ENCODE data around the gene LMBRD1. TPM values are rescaled to one million over a fixed set of nuclear protein-coding genes. Genes with fewer than 3 reads are reported as not detected.

LMBRD1 gene
- total RNA-seq, 1 donor from 2014 or later = 26.5 TPM

DNA sequence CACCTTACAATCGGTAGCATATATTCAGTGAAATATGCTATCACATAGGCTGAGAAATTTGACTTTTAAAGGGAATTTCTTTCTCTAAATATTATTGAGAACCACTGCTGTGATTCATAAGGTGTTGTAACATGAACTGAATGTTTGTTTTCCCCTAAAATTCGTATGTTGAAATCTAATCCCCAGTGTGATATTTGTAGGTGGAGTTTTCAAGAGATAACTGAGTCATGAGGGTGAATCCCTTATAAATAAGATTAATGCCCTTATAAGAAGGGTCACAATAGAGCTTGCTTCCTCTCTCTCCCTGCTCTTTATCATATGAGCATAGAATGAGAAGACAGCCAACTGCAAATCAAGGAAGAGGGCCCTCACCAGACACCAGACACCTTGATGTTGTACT lies 64.8 kb downstream of the LMBRD1 start:
- no peak overlapping the region for H3K27ac Mint-ChIP-seq (ENCODE audit: unreplicated experiment)
- H3K9me3 Mint-ChIP-seq (ENCODE audit: unreplicated experiment) = no peaks in the 10 kb centered on the region
- H3K27me3 Mint-ChIP-seq (ENCODE audit: unreplicated experiment) = no peaks in the 10 kb centered on the region
- H3K36me3 Mint-ChIP-seq (ENCODE audit: low read depth, unreplicated experiment) = no peaks in the 10 kb centered on the region
- no peak overlapping the region for H3K4me3 Mint-ChIP-seq (ENCODE audit: unreplicated experiment)
- no peak for TF ChIP-seq CTCF (IDR thresholded peaks at IDR 0.05; ENCODE audit: unreplicated experiment)
- H3K4me1 Mint-ChIP-seq (ENCODE audit: unreplicated experiment) = no peaks in the 10 kb centered on the region
- DNase-seq (ENCODE audit: low spot score) = no peak

DNA sequence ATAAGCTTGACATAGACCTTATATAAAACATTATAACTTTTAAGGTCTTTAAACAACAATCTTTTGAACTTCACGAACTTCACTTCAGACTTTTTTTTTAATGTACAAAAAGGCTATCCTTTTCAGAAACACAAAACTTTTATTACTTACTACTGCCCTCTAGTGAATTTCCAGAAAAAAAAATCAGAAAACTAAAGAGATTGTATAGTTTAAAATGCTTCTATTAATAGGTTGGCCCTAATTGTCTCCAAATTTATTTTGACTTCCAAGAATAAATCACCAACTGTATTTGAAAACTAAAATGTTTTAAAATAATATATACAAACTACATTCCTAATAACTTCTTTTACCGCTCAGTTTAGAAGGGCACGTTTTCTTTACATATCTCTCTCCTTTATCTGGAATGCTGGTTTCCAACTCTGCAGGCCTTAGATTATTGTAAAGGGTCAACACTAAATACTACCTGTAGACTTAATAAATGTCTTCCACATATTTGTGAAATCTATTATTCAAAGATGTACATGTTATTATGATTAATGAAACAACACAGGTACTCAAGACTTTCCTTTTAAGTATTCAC lies 66.8 kb downstream of the LMBRD1 start:
- TF ChIP-seq CTCF (IDR thresholded peaks at IDR 0.05; ENCODE audit: unreplicated experiment) = peak; percentile 60
- peaks cover 6% of the 10 kb centered on the region for H3K36me3 Mint-ChIP-seq (ENCODE audit: low read depth, unreplicated experiment)
- no peaks in the 10 kb centered on the region for H3K9me3 Mint-ChIP-seq (ENCODE audit: unreplicated experiment)
- no peak overlapping the region for H3K4me3 Mint-ChIP-seq (ENCODE audit: unreplicated experiment)
- H3K4me1 Mint-ChIP-seq (ENCODE audit: unreplicated experiment) = no peaks in the 10 kb centered on the region
- no peak overlapping the region for H3K27ac Mint-ChIP-seq (ENCODE audit: unreplicated experiment)
- DNase-seq (ENCODE audit: low spot score) = no peak
- no peaks in the 10 kb centered on the region for H3K27me3 Mint-ChIP-seq (ENCODE audit: unreplicated experiment)

DNA sequence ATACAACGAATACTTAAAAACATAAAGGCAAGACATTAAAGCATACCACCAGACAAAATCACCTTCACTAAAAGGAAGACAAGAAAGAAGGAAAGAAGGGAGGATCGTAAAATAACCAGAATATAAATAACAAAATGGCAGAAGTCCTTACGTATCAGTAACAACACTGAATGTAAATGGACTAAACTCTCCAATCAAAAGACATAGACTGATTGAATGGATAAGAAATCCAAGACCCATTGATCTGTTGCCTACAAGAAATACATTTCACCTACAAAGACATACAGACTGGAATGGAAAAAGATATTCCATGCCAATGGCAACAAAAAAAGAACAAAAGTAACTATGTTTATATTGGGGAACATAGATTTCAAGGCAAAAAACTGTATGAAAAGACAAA lies 74.1 kb downstream of the LMBRD1 start:
- H3K27ac Mint-ChIP-seq (ENCODE audit: unreplicated experiment) = no peak overlapping the region
- no peaks in the 10 kb centered on the region for H3K27me3 Mint-ChIP-seq (ENCODE audit: unreplicated experiment)
- no peaks in the 10 kb centered on the region for H3K4me1 Mint-ChIP-seq (ENCODE audit: unreplicated experiment)
- no peaks in the 10 kb centered on the region for H3K9me3 Mint-ChIP-seq (ENCODE audit: unreplicated experiment)
- no peak for DNase-seq (ENCODE audit: low spot score)
- no peak for TF ChIP-seq CTCF (IDR thresholded peaks at IDR 0.05; ENCODE audit: unreplicated experiment)
- no peak overlapping the region for H3K4me3 Mint-ChIP-seq (ENCODE audit: unreplicated experiment)
- peaks cover 8% of the 10 kb centered on the region for H3K36me3 Mint-ChIP-seq (ENCODE audit: low read depth, unreplicated experiment)

GRCh38 chr6:69719602-69720193 lies 77.1 kb downstream of the LMBRD1 start:
- peak; percentile 42 for TF ChIP-seq CTCF (IDR thresholded peaks at IDR 0.05; ENCODE audit: unreplicated experiment)
- no peak for DNase-seq (ENCODE audit: low spot score)
- Mint-ChIP-seq H3K4me1 (ENCODE audit: unreplicated experiment) (no peaks in the 10 kb centered on the region), H3K27ac (ENCODE audit: unreplicated experiment) (no peak overlapping the region), H3K9me3 (ENCODE audit: unreplicated experiment) (no peaks in the 10 kb centered on the region), H3K27me3 (ENCODE audit: unreplicated experiment) (no peaks in the 10 kb centered on the region), H3K36me3 (ENCODE audit: low read depth, unreplicated experiment) (no peaks in the 10 kb centered on the region), H3K4me3 (ENCODE audit: unreplicated experiment) (no peak overlapping the region)

DNA sequence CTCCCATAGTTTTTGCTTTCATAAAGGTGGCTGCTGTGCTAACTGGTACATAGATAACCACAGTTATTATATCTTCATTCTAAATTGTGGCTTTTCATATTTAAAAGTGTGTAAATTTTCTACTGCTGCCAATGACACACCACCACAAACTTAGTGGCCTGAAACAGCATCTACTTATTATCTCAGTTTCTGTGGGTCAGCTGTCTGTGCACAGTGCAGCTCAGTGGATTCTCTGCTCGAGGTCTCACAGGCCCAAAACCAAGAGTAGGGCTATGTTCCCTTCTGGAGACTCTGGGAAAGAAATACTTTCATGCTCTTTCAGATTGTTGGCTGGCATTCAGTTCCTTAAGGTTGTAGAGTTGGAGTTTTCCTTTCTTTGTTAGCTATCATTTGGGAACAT lies 90.1 kb downstream of the LMBRD1 start:
- DNase-seq (ENCODE audit: low spot score) = no peak
- no peak overlapping the region for H3K27ac Mint-ChIP-seq (ENCODE audit: unreplicated experiment)
- no peaks in the 10 kb centered on the region for H3K27me3 Mint-ChIP-seq (ENCODE audit: unreplicated experiment)
- TF ChIP-seq CTCF (IDR thresholded peaks at IDR 0.05; ENCODE audit: unreplicated experiment) = no peak
- H3K9me3 Mint-ChIP-seq (ENCODE audit: unreplicated experiment) = no peaks in the 10 kb centered on the region
- no peaks in the 10 kb centered on the region for H3K36me3 Mint-ChIP-seq (ENCODE audit: low read depth, unreplicated experiment)
- no peak overlapping the region for H3K4me3 Mint-ChIP-seq (ENCODE audit: unreplicated experiment)
- H3K4me1 Mint-ChIP-seq (ENCODE audit: unreplicated experiment) = no peaks in the 10 kb centered on the region

All from endothelial cell (in vitro differentiated cells).